Body of pancreas (tissue), 4 donors: Measurements from ENCODE around the gene VIPR1.

ENCODE experiments used
- CTCF ChIP-seq, 7 experiments: fragments of 450-650 bp in 4 of 7; fragments of 200-600 bp in 3 of 7; sonication (generic) in 3 of 7; IDR thresholded peaks; one replicate each; pipeline ENCODE4 v1.5.1; 2016 to 2019; ENCODE audit warnings: antibody characterized with exemption in 7 of 7
- POLR2A ChIP-seq, 3 donors: fragments of 450-650 bp; IDR thresholded peaks; one replicate each; pipeline ENCODE4 v1.6.1; 2016; ENCODE audit warnings: antibody characterized with exemption in 3 of 3, mild to moderate bottlenecking in 2 of 3

GRCh38 chr3:42501681-42502428 lies 588 bp upstream of the VIPR1 start:
- TF ChIP-seq CTCF (IDR thresholded peaks at IDR 0.05) (peak; percentile 33 to 65 (median 61)), POLR2A (IDR thresholded peaks at IDR 0.05) (no peak)
